ENCODE measurements around the gene ZMAT2.
"Not testable (repeated sequence)": the region's sequence is repeated elsewhere in the genome, so short reads cannot be mapped to it uniquely, and the experiment has no call there.

Gene ZMAT2, protein sequence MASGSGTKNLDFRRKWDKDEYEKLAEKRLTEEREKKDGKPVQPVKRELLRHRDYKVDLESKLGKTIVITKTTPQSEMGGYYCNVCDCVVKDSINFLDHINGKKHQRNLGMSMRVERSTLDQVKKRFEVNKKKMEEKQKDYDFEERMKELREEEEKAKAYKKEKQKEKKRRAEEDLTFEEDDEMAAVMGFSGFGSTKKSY

DNA sequence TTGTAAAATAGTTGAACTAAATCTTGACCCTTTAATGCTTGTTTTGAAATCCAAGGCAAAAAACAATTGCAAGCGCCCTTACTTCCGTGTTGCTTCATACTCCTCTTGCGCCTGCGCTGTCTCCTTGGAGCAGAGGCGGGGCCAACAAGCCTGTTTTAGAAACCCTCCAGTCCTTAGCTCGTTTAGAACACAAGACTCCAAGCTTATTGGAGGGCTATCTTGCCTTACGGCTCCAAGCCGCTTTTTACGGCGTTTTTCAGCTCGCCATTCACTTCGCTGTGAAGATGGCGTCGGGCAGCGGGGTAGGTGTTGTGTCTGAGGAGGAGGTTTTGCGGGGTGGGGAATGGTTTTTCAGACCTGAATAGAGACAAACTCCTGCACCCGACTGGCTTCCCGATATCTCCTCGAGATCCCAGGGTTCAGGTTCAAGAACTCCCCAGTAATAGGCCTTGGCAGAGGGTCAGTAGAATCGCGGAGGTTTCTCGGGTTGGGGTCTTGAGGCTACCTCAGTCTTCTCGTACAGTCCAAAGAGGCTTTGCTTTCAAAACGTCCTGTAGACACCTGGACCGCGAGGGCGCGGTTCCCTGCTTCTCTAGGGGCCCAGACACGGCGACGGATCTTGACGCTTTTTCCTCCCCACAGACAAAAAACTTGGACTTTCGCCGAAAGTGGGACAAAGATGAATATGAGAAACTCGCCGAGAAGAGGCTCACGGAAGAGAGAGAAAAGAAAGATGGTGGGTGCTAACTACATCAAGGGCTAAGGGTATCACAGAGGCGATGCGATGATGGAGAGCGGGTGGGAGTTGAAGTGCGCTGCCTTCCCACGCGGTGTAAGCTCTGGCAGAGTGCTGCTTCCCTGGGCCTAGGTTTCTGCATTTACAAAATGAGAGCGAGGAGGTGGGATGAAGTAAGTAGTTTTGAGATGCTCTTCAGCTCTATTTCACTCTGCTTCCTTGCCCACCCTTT lies at the start of gene ZMAT2:
TSS of gene ZMAT2 (plus strand) at position 271 of the 968 bp plus-strand sequence. CDS start at position 285, 14 bp downstream.
- TF ChIP-seq NFRKB (IDR thresholded peaks at IDR 0.05) (0 out of 2 replicates have a peak, but pooled peaks have one; percentile 36), ELF4 (IDR thresholded peaks at IDR 0.05) (peak; percentile 70)
- TF ChIP-seq, protein P1, sequence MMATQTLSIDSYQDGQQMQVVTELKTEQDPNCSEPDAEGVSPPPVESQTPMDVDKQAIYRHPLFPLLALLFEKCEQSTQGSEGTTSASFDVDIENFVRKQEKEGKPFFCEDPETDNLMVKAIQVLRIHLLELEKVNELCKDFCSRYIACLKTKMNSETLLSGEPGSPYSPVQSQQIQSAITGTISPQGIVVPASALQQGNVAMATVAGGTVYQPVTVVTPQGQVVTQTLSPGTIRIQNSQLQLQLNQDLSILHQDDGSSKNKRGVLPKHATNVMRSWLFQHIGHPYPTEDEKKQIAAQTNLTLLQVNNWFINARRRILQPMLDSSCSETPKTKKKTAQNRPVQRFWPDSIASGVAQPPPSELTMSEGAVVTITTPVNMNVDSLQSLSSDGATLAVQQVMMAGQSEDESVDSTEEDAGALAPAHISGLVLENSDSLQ (IDR thresholded peaks at IDR 0.05) = no peak
- CTCF ChIA-PET = no interaction called here
- peak; percentile 95 for DNase-seq (ENCODE audit: extremely low spot score)
- POLR2A ChIA-PET = interaction anchor here (0.6 to 2.4 kb wide), 11 partner anchors 8 to 295 kb away, joined by 3 to 34 read pairs (median 5); partner anchors contain the start of genes EIF4EBP3, HARS1, HARS2 and IK

DNA sequence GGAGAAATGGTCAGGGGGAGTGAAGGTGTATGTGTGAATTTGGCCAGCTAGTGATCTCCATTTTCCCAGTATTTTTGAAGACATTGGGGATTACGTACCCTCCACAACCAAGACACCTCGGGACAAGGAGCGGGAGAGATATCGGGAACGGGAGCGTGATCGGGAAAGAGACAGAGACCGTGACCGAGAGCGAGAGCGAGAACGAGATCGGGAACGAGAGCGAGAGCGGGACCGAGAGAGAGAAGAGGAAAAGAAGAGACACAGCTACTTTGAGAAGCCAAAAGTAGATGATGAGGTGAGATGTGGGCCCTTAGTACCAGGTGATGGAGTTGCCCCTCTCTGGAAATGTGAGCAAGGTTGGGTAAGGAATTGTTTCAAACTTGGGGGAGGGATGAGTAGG lies 41.4 kb upstream of the ZMAT2 start:
- ChIA-PET CTCF (no interaction called here), POLR2A (interaction anchor here (2.4 kb wide), 1 partner anchor 12 kb away, joined by 21 read pairs; the partner anchor contains the start of genes IK and NDUFA2)
- TF ChIP-seq BHLHE40 (IDR thresholded peaks at IDR 0.05; ENCODE audit: borderline replicate concordance) = no peak
- no peak for TF ChIP-seq TARDBP (IDR thresholded peaks at IDR 0.05)
- no peak for TF ChIP-seq HDGF (IDR thresholded peaks at IDR 0.05; ENCODE audit: borderline replicate concordance)
- TF ChIP-seq NFRKB (IDR thresholded peaks at IDR 0.05) = no peak
- TF ChIP-seq, protein P1 (IDR thresholded peaks at IDR 0.05) = no peak
- no peak for TF ChIP-seq ARNT (IDR thresholded peaks at IDR 0.05)
- TF ChIP-seq L3MBTL2 (conservative IDR thresholded peaks at IDR 0.05) = no peak
- TF ChIP-seq ELF4 (IDR thresholded peaks at IDR 0.05) = no peak
- no peak for TF ChIP-seq ZNF384 (IDR thresholded peaks at IDR 0.05)
- no peak for TF ChIP-seq FOXM1 (IDR thresholded peaks at IDR 0.05; ENCODE audit: borderline replicate concordance)
- no peak for TF ChIP-seq FOXK2 (IDR thresholded peaks at IDR 0.05)
- TF ChIP-seq FOXA1 (IDR thresholded peaks at IDR 0.05) = no peak
- no peak for TF ChIP-seq LEF1 (IDR thresholded peaks at IDR 0.05; ENCODE audit: borderline replicate concordance)
- no peak for DNase-seq (ENCODE audit: extremely low spot score)

DNA sequence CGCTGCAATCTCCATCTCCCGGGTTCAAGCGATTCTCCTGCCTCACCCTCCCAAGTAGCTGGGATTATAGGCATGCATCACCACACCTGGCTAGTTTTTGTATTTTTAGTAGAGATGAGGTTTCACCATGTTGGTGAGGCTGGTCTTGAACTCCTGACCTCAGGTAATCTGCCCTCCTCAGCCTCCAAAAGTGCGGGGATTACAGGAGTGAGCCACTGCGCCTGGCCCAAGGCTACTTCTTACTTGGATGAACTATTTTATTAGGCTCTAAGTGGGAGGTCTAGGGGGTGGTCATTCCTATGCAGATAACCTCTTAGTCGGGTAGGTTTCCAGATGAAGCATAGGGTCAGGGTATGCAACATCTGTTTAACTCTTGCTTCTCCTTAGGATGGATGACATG lies 39.9 kb upstream of the ZMAT2 start:
- POLR2A ChIA-PET = interaction anchor here (1.4 kb wide), 1 partner anchor 13 kb away, joined by 3 read pairs; the partner anchor contains the start of genes IK and NDUFA2
- CTCF ChIA-PET = not testable (repeated sequence)

DNA sequence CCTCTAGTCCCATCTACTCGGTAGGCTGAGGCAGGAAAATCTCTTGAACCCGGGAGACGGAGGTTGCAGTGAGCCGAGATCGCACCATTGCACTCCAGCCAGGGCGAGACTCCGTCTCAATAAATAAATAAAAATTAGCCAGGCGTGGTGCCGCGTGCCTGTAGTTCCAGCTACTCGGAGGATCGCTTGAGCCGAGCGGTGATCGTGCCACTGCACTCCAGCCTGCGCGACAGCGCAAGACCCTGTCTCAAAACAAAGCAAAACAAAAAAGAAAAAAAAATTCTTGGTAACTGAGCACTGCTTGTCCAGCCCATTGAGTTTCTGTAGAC lies 36.3 kb upstream of the ZMAT2 start:
- CTCF ChIA-PET = no interaction called here

More for the DNA sequence above, 39.9 kb upstream of the ZMAT2 start:
- DNase-seq (ENCODE audit: extremely low spot score) = not testable (repeated sequence)

DNA sequence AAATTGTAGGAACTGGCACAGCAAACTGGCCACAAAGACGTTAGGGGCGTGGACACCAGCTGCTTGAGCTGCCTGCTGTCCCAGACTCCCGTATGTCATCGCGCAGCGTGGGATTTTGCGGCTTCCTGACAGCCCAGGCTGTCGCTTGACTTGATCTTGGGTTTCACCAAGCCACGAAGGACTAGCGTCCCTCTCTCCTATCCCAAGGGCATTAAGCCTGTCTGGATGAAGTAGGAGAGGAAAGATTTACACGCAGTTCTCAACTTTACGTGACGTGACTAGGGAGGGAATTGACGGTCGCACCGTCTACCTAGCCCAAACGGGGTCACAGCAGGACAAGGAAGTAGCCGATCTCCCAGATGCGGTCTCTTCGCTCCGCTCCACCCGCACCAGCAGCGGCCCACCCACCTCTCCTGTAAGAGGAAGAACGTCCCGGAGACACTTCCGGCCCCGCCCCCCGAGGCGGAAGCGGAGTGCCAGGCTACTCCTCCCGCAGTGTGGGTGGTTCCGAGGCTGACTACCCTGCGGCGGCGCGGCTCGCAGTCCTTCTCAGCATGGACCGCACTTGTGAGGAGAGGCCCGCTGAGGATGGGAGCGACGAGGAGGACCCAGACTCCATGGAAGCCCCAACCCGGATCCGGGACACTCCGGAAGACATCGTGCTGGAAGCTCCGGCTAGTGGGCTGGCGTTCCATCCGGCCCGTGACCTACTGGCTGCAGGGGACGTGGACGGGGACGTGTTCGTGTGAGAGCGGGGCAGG lies 35.7 kb upstream of the ZMAT2 start, which contains the start of gene WDR55:
TSS of gene WDR55 (plus strand) at position 546 of the 761 bp plus-strand sequence. CDS start at position 555, 9 bp downstream.
- DNase-seq (ENCODE audit: extremely low spot score) = peak; percentile 94
- POLR2A ChIA-PET = interaction anchor here (1.3 to 4.8 kb wide), 4 partner anchors 10 to 107 kb away, joined by 3 to 46 read pairs (median 10); partner anchors contain the start of genes HARS1, HARS2, IK and NDUFA2
- CTCF ChIA-PET = no interaction called here
- no peak for TF ChIP-seq TARDBP (IDR thresholded peaks at IDR 0.05)
- TF ChIP-seq, protein P1 (IDR thresholded peaks at IDR 0.05) = peak; percentile 82
- TF ChIP-seq SP1 (IDR thresholded peaks at IDR 0.05) = no peak
- TF ChIP-seq FOXA1 (IDR thresholded peaks at IDR 0.05) = no peak
- no peak for TF ChIP-seq HDGF (IDR thresholded peaks at IDR 0.05; ENCODE audit: borderline replicate concordance)
- TF ChIP-seq NFRKB (IDR thresholded peaks at IDR 0.05) = no peak
- TF ChIP-seq ARNT (IDR thresholded peaks at IDR 0.05) = no peak
- TF ChIP-seq SUZ12 (IDR thresholded peaks at IDR 0.05) = no peak
- TF ChIP-seq L3MBTL2 (conservative IDR thresholded peaks at IDR 0.05) = peak; percentile 27; the same call in 1 of the 2 replicates
- TF ChIP-seq FOXM1 (IDR thresholded peaks at IDR 0.05; ENCODE audit: borderline replicate concordance) = no peak
- no peak for TF ChIP-seq LEF1 (IDR thresholded peaks at IDR 0.05; ENCODE audit: borderline replicate concordance)
- TF ChIP-seq CTBP1 (IDR thresholded peaks at IDR 0.05; ENCODE audit: borderline replicate concordance) = no peak
- TF ChIP-seq BHLHE40 (IDR thresholded peaks at IDR 0.05; ENCODE audit: borderline replicate concordance) = no peak
- no peak for TF ChIP-seq ZNF384 (IDR thresholded peaks at IDR 0.05)
- no peak for TF ChIP-seq FOXK2 (IDR thresholded peaks at IDR 0.05)
- TF ChIP-seq ELF4 (IDR thresholded peaks at IDR 0.05) = peak; percentile 76

More for the DNA sequence above, 36.3 kb upstream of the ZMAT2 start:
- peak; percentile 38; the same call in 1 of the 2 replicates for TF ChIP-seq L3MBTL2 (conservative IDR thresholded peaks at IDR 0.05)
- TF ChIP-seq TARDBP (IDR thresholded peaks at IDR 0.05) = no peak
- DNase-seq (ENCODE audit: extremely low spot score) = no peak
- POLR2A ChIA-PET = interaction anchor here (1.3 to 4.8 kb wide), 3 partner anchors 11 to 27 kb away, joined by 8 to 46 read pairs (median 13); partner anchors contain the start of genes HARS1, HARS2, IK and NDUFA2

DNA sequence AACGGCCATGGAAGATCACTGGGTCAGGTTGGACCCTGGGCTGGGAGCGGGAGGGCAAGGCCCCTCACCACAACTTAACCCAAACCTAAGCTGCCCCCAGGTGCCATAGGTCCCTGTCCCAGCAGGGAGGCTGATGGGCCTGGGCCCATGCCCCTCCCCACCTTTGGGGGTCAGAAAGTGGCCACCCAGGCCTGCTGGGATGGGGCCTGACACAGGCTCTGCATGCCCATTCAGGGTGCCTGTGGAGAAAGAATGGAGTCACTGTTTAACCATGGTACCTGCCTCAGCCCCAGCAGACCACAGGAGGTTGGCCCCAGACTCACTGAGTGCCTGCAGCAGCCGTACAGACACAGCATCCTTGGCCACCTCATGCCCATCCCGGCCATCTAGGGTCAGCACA lies 29.2 kb upstream of the ZMAT2 start:
- POLR2A ChIA-PET; CTCF ChIA-PET; DNase-seq (ENCODE audit: extremely low spot score): not testable (repeated sequence)
